Subcutaneous adipose tissue (tissue), 4 donors: Measurements from ENCODE around the gene DPF3. TPM values are rescaled to one million over a fixed set of nuclear protein-coding genes. Genes with fewer than 3 reads are reported as not detected.

Source experiments
- total RNA-seq, 4 donors: library from RNA; depleted of rRNA; stranded (reverse); fragments of >200 nt; gene quantifications; one replicate each; pipeline ENCODE4 v1.1.0, GENCODE V29; 2016
- TF ChIP-seq, protein P1 (sequence below): fragments of 450-650 bp; IDR thresholded peaks from one replicate; pipeline ENCODE4 v1.5.1; 2016; ENCODE audit warnings: low read depth, mild to moderate bottlenecking, control low read depth, antibody characterized with exemption, moderate library complexity

Gene DPF3
- total RNA-seq, 4 donors from 2014 or later = 0.33 to 6.8 TPM; not detected in 2

DNA sequence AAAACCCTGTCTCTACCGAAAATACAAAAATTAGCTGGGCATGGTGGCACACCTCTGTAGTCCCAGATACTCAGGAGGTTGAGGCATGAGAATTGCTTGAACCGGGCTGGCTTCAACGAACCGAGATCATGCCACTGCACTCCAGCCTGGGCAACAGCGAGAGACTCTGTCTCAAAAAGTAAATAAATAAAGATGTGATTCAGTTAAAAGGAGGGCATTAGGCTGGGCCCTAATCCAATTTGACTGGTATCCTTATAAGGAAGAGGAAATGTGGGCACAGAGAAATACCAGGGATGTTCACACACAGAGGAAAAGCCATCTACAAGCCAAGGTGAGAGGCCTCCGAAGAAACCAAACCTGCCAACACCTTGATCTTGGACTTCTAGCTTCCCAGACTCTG is 22.3 kb upstream of the DPF3 start:
- TF ChIP-seq, protein P1, sequence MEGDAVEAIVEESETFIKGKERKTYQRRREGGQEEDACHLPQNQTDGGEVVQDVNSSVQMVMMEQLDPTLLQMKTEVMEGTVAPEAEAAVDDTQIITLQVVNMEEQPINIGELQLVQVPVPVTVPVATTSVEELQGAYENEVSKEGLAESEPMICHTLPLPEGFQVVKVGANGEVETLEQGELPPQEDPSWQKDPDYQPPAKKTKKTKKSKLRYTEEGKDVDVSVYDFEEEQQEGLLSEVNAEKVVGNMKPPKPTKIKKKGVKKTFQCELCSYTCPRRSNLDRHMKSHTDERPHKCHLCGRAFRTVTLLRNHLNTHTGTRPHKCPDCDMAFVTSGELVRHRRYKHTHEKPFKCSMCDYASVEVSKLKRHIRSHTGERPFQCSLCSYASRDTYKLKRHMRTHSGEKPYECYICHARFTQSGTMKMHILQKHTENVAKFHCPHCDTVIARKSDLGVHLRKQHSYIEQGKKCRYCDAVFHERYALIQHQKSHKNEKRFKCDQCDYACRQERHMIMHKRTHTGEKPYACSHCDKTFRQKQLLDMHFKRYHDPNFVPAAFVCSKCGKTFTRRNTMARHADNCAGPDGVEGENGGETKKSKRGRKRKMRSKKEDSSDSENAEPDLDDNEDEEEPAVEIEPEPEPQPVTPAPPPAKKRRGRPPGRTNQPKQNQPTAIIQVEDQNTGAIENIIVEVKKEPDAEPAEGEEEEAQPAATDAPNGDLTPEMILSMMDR = no peak

DNA sequence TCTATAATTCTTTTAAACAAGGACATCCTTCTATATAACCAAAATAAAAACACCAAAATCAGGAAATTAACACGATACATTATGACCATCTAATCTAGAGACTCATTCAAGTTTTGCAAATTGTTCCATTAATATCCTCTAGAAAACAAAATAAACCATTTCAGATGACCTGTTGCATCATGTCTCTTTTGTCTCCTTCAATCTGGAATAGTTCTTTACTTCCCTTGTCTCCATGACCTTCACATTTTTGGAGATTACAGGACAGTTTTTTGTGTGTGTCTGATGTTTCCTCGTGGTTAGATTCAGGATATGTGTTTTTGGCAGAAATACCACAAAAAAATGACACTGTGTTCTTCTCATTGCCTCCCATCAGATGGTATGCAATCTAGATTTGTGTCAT is 19.9 kb upstream of the DPF3 start:
- TF ChIP-seq, protein P1 = no peak

DNA sequence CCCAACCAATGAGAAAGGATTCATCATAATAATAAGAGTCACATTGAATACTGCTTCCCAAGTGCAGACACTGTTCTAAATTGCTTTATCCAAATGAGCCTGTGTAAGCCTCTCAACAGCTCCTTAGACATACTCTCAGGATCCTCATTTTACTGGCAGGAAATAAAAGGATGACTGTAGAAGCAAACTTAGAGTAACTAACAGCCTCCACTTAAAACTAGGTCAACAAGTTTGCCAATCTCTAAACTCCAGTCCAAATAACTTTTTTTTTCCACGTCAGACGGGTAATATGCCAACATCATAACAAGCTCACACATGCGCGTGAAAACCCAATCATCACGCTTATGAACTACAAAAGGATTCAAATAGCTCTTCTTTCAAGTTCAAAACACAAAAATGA is 15.3 kb upstream of the DPF3 start:
- TF ChIP-seq, protein P1 = no peak

DNA sequence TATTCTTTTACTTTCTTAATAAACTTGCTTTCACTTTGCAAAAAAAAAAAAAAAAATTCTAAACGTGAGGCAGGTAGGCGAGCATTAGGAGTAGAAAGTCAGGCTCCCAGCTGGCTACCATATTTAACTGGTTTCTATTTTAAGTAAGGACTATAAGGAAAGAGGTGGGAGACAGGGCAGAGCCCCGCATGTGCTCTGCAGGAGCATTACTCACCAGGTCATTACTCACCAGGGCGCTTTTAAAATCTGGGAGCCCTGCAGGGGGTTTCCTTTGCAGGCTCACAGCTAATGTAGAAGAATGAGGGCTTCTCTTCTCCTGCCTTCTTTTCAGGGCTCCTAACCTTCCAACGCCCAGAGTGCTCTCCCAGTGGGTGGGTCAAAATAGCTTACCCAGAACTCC is 14.0 kb upstream of the DPF3 start:
- TF ChIP-seq, protein P1 = no peak

DNA sequence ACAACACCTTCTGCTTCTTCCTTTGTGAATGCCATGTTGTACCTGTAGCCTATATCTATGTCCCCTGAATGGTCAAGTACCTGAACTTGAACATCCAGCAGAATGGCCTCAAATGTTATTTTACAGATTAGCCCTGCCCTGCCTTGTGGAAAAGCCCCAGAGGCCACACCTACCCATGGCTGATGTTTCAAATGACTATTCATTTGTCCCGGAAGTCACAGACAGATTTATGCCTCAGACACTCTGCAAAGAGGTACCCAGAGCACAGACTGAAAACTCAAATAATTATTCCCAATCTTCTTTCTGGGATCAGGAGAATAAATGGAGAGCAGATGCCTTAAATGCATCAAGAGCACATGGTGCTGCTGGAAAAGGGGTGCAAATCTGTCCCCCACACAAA is 13.0 kb upstream of the DPF3 start:
- TF ChIP-seq, protein P1 = no peak

DNA sequence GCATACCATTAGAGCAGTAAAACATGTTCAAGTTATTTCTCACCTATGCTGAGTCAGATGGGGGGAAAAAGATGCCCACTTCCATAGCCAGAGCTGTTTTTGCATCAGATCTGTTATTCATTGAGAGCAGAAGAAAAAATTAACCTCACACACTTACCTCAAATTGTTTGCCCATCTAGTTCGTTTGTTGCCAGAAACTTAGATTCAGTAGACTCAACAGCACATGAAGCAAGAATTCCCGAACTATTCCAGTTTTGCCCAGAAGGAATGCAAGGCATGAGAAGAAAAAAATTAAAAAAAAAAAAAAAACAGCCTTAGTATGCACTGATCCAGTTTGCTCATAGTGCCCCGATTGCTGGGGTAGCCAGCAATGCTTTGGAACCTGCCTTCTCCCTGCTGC is 12.4 kb upstream of the DPF3 start:
- TF ChIP-seq, protein P1 = no peak

DNA sequence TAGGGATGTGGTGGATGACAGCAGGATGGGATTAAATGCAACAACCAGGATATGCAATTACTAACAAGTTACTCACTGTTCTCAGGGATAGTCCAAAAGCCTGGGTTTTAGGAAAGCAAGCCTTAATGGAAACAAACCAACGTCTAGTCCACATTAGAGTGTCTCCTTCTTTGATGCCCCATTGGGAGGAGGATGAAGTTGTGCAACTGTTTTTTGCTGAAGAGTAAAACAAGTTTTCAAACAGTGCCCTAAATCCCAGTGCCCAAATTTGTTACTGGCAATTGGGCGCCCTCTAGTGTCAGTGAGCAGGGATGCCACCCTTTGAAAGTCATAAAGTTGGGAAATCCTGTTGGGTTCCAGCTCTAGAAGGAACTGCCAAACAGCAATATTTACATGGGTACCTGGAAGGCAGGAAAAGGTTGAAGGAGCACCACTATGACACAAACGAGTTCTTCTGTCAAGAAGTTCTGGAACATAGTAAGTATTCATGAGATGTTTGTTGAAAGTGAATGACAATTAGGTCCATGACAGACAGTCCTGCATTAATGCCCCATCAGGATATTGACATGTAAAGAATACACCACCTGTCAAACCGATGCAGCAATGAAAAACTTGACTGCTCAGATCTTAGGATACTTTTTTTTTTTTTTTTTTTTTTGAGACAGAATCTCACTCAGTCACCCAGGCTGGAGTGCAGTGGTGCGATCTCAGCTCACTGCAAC is 11.1 kb upstream of the DPF3 start:
- TF ChIP-seq, protein P1 = no peak
